ENCODE data around the gene LRRC47.

LRRC47 gene

DNA sequence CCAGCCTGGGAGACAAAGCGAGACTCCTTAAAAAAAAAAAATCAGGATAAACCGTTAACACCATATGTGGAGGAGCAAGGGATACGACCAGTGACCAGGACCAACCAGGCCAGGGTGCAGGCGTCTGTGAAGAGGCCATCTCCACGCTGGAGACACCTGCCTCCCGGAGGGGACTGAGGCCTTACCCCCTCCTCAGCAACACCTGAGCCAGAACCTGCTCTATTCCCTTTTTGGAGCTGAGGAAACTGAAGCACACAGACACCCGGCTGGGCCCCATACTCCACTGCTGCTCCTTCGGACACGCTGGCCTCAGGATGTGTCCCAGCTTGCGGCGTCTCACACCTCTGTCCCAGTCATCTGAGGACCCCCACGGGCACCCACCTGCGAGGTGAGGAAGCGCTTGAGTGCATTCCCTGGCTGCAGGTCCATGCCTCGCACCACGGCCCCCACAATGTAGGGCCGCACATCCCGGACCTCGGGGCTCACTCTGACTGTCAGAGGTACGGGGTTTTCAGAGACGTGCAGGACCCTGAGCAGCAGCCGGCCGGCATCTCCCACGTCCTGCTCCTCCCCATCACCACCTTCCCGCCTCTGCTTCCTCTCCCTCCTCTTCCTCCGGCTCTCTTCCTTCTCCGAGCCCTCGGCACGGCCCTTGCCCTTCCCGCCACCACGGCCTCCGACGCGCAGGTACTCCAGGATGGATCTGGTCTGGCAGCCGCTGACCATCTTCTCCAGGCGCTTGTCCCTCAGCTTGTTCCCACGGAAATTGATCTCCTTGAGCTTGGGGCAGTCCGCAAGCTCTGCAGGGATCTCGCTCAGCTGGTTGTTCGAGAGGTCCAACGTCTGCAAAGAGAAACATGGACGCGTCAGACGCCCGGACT lies 9.6 kb downstream of the LRRC47 start:
- intact Hi-C loops (cut with micrococcal nuclease) = no loop called here
- Mint-ChIP-seq H3K4me3 (no peak overlapping the region), H3K27me3 (no peaks in the 10 kb centered on the region), H3K27ac (no peak overlapping the region), H3K4me1 (ENCODE audit: low read depth) (peaks cover 33% of the 10 kb centered on the region), H3K36me3 (ENCODE audit: low read depth) (peaks cover 90% of the 10 kb centered on the region), H3K9me3 (no peaks in the 10 kb centered on the region)

DNA sequence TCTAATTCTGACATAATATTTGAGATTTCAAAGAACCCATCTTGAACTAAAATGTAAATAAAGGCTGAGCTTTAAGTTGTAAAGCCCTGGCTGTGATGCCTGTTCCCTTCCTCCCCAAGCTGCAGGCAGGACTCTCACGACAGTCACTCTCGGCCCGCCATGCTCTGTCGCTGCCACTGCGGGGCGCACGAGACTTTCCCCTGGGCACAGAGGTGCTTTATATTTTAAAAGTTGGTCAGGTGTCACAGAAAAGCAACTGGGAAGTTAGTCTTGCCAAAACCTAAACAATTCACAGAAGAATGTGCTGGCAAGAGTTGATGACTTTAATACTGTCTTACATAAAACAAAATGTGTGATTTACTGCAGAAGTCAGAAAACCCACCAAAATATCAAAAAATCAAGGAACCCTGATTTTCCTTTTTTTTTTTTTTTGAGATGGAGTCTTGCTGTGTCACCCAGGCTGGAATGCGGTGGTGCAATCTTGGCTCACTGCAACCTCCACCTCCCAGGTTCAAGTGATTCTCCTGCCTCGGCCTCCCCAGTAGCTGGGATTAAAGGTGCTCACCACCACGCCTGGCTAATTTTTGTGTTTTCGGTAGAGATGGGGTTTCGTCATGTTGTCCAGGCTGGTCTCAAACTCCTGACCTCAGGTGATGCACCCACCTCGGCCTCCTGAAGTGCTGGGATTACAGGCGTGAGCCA lies 10.7 kb downstream of the LRRC47 start:
- Mint-ChIP-seq H3K4me1 (ENCODE audit: low read depth) (peaks cover 24% of the 10 kb centered on the region), H3K4me3 (no peak overlapping the region), H3K27me3 (no peaks in the 10 kb centered on the region), H3K27ac (no peak overlapping the region), H3K9me3 (no peaks in the 10 kb centered on the region), H3K36me3 (ENCODE audit: low read depth) (peaks cover 90% of the 10 kb centered on the region)
- intact Hi-C loops (cut with micrococcal nuclease) = no loop called here

DNA sequence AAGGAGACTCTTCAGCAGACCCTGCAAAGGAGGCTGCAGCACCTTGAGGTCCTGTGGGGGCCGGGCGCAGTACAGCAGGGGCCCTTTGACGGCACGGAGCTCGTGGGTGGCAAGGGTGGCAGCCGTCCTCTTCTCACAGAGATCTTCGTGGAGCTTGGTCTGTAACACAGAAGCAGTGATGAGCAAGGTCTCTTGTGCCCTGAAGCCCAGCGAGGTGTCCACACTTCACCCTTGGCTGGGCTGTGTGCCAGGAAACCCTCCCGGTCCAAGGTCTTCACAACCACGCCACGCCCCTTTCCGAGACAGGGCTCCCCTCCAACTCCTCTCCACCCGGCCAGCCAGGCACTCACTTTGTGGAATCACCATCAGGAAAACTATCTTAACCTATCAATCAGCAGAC lies 11.3 kb downstream of the LRRC47 start:
- Mint-ChIP-seq H3K9me3 (no peaks in the 10 kb centered on the region), H3K4me1 (ENCODE audit: low read depth) (peaks cover 18% of the 10 kb centered on the region), H3K4me3 (no peak overlapping the region), H3K27me3 (no peaks in the 10 kb centered on the region), H3K27ac (no peak overlapping the region), H3K36me3 (ENCODE audit: low read depth) (peaks cover 90% of the 10 kb centered on the region)
- intact Hi-C loops (cut with micrococcal nuclease) = no loop called here

DNA sequence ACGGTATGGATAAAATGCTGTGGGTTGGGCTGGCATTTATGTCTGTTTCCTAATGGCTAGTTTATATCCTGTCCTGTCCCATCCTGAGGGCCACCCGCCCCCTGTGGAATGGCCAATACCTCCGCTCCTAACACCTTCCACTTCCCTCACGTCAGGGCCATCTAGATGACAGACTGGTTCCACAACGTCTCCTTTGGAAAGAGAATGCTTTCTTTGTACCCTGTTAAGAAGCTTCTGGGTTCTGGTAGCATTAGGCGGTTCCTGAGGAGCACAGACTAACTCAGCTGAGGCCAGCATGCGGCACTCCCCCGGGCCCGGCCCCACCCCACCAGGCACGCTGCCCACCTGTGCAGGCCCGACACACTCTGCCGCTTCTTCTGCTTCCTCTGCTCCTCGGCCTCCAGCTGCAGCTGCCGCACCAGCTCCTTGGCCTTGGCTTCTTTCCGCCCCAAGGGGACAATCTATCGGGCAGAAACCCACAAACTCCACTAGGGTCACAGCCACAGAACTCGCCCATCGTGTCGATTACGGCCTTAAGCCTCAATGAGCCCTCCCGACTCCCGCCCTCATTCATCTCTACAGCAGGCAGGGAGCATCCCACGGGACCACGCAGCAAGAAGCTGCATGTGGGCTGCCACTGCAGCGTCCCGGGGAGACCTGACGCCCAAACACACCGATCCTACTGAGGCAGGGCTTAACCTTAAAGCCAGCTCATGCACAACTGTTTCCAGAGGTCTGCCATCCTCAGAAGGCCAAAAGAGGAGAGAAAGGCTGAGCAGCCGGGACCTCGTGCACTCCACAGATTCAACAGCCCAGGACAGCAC lies 12.4 kb downstream of the LRRC47 start:
- no peaks in the 10 kb centered on the region for H3K27me3 Mint-ChIP-seq
- no peak overlapping the region for H3K4me3 Mint-ChIP-seq
- peaks cover 16% of the 10 kb centered on the region for H3K4me1 Mint-ChIP-seq (ENCODE audit: low read depth)
- no peaks in the 10 kb centered on the region for H3K9me3 Mint-ChIP-seq
- intact Hi-C loops (cut with micrococcal nuclease) = no loop called here
- no peak overlapping the region for H3K27ac Mint-ChIP-seq
- H3K36me3 Mint-ChIP-seq (ENCODE audit: low read depth) = peaks cover 92% of the 10 kb centered on the region

DNA sequence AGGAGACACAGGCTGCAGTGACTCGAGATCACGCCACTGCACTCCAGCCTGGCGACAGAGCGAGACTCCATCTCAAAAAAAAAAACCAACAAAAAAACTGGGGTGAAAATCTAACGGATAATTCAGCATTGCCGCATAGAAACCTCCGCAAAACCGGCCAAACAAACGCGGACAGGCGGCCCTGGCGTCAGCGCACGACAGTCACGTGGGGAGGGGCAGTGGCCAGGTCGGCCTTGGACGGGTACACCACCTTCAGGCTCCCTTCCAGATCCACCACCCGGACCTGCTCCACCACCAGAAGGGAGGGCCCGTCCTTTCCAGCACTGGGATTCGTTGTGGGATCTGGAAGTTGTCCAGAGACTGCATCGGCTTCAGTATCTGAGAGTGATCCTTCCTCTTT lies 15.4 kb downstream of the LRRC47 start:
- H3K36me3 Mint-ChIP-seq (ENCODE audit: low read depth) = peaks cover 79% of the 10 kb centered on the region
- peaks cover 22% of the 10 kb centered on the region for H3K4me1 Mint-ChIP-seq (ENCODE audit: low read depth)
- H3K27me3 Mint-ChIP-seq = no peaks in the 10 kb centered on the region
- intact Hi-C loops (cut with micrococcal nuclease) = no loop called here
- H3K9me3 Mint-ChIP-seq = no peaks in the 10 kb centered on the region
- no peak overlapping the region for H3K4me3 Mint-ChIP-seq
- H3K27ac Mint-ChIP-seq = no peak overlapping the region

DNA sequence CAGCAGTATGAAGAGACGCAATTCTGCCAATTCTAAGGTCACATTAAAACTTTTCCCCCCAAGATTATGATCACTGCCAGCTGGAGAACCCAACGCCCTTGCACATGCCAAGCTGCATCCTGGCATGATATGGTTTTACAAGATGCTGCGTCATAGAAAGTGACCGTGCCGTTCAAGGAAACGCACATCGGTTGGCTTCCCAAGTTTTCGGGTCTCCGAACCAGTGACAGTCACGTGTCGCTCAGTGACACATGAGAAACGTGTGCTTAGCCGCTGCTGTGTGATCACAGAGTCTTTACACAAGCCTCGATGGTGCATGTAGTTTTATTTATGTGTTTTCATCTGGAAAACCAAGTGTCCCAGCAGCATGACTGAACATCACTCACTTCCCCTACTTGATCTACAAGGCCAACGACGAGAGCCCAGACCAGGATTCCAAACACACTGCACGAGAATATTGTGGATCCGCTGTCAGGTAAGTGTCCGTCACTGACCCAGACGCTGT lies 16.3 kb downstream of the LRRC47 start:
- H3K4me3 Mint-ChIP-seq = no peak overlapping the region
- H3K36me3 Mint-ChIP-seq (ENCODE audit: low read depth) = peaks cover 69% of the 10 kb centered on the region
- H3K4me1 Mint-ChIP-seq (ENCODE audit: low read depth) = peaks cover 31% of the 10 kb centered on the region
- H3K27ac Mint-ChIP-seq = no peak overlapping the region
- H3K27me3 Mint-ChIP-seq = no peaks in the 10 kb centered on the region
- intact Hi-C loops (cut with micrococcal nuclease) = no loop called here
- H3K9me3 Mint-ChIP-seq = no peaks in the 10 kb centered on the region

DNA sequence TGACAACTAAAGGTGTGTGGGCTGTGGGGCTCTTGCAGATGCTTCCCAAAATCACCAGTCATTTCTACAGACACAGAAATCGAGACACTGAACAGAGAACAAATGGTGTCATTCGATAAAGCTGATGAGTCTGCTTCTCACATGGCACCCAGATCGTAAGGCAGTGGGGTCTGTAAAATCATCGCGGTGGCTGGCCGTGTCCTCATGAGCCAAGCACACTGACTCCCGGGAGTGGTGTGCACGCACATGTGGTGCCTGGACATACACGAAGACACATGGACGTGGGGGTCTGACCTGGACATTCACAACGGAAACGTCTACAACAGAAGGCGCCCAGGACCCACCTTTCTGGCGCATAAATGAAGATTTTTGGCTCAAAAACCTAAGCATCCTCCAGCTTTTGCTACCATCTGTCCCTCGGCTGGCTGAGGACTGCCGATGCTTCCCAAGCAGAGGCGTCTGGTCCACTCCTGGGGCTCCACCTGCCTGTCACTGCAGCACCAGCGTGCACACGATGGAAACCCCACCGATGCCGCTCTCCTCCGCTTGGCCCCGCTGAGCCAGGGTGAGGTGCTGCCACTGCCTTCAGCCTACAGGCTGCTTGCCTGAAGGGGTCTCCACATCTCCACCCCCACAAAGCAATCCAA lies 16.9 kb downstream of the LRRC47 start:
- no peaks in the 10 kb centered on the region for H3K9me3 Mint-ChIP-seq
- no peak overlapping the region for H3K27ac Mint-ChIP-seq
- intact Hi-C loops (cut with micrococcal nuclease) = no loop called here
- peaks cover 64% of the 10 kb centered on the region for H3K36me3 Mint-ChIP-seq (ENCODE audit: low read depth)
- H3K4me1 Mint-ChIP-seq (ENCODE audit: low read depth) = peaks cover 33% of the 10 kb centered on the region
- H3K27me3 Mint-ChIP-seq = peaks cover 2% of the 10 kb centered on the region
- H3K4me3 Mint-ChIP-seq = no peak overlapping the region

DNA sequence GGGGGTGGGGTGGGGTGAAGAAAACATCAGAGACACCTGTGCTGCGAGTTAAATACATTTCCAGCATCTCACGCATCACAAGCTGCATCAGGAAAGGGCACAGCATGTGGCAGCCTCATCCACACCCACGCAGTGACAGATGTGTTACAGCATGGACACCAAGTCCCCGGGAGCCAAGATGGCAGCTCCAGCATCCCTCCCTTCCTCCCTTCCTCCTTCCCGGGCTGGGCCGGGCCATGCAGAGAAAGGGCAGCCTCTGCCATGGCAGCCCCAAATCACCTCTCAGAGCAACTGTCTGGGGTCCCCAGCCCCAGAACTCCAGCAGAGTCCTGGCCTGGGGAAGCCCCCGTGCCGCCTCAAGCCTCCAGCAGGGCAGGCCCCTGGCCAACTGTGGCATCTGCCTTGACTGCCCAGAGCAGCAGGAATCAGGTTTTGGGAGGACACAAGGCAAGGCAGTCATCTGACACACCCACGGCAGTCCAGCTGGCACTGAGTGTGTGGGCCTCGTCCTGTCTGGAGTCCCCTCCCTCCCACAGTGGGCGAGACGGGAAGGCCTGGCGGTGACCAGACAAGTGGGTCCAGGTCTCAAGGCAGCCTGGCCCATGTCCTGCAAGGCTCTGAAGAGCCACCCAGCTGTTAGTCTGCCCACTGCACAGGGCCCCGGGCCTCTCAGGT lies 17.6 kb downstream of the LRRC47 start:
- Mint-ChIP-seq H3K36me3 (ENCODE audit: low read depth) (peaks cover 57% of the 10 kb centered on the region), H3K4me3 (no peak overlapping the region), H3K4me1 (ENCODE audit: low read depth) (peaks cover 33% of the 10 kb centered on the region), H3K9me3 (no peaks in the 10 kb centered on the region), H3K27me3 (peaks cover 3% of the 10 kb centered on the region), H3K27ac (no peak overlapping the region)
- intact Hi-C loops (cut with micrococcal nuclease) = no loop called here

DNA sequence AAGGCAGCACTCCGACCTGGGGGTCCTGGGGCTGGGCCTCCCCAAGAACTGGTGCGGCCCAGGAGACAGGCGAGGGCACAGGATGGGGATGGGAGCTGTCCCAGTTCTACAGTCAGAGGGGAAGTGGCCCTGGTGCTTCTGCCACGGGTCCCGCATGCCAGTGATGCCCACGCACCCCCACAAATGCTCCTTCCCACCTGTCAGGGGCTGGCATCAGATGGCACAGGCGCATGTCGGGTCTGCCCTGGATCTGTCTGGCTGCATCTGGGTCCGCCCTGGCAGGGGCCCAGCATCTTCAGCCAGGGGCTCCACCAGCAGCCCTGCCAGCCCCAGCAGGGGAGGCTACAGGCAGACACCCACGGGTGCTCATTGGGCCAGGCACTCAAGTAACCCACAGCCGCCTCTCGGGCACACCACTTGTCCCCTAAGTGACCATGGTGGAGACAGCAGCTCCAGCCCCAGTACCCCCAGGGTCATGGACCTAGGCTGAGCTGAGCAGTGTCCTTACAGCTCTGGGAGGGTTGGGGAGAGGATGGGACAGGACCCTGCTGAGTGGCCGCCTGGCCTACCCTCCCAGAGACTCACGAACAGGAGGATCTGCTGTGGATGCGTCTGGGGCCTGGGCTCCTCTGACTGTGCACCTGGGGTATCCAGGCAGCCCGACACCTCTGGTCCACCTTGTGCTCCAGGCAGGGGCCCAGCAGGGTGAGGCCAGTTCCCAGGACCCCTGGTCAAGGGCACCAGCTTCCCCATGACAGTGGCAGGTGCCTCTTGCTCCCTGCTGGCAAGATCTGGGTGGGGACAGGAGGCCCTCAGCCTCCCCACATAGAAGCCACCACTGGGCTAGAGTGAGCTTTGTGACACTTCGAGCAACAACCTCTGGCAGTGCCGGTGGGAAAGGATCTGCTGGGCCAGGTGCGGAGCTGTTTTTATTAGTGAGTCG lies 18.4 kb downstream of the LRRC47 start:
- H3K9me3 Mint-ChIP-seq = no peaks in the 10 kb centered on the region
- H3K36me3 Mint-ChIP-seq (ENCODE audit: low read depth) = peaks cover 49% of the 10 kb centered on the region
- no peak overlapping the region for H3K27ac Mint-ChIP-seq
- peaks cover 38% of the 10 kb centered on the region for H3K4me1 Mint-ChIP-seq (ENCODE audit: low read depth)
- H3K4me3 Mint-ChIP-seq = no peak overlapping the region
- H3K27me3 Mint-ChIP-seq = peaks cover 10% of the 10 kb centered on the region
- intact Hi-C loops (cut with micrococcal nuclease) = no loop called here

DNA sequence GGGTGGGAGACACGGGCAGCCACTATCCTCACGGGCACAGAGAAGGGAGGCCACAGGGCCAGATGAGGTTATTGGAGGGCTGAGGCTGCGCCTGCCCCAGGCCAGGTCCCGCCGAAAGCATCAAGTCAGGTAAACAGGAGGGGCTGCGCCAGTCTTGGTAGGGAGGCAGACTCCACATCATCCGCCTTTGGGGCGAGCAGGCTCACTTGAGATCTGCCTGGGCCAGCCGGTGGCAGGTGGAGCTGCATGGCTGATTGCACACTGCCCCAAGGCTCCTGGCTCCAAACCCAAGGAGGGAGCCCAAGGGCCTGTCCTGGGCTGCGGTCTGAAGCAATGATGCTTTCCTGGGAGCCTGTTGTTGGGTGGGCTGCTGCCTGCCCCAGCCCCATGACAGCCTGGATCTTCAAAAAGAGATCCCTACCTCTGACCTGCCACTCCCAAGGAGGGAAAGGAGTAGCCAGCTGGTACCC lies 19.2 kb downstream of the LRRC47 start:
- intact Hi-C loops (cut with micrococcal nuclease) = no loop called here
- Mint-ChIP-seq H3K4me3 (no peak overlapping the region), H3K36me3 (ENCODE audit: low read depth) (peaks cover 41% of the 10 kb centered on the region), H3K27me3 (peaks cover 12% of the 10 kb centered on the region), H3K4me1 (ENCODE audit: low read depth) (peaks cover 39% of the 10 kb centered on the region), H3K9me3 (no peaks in the 10 kb centered on the region), H3K27ac (no peak overlapping the region)

DNA sequence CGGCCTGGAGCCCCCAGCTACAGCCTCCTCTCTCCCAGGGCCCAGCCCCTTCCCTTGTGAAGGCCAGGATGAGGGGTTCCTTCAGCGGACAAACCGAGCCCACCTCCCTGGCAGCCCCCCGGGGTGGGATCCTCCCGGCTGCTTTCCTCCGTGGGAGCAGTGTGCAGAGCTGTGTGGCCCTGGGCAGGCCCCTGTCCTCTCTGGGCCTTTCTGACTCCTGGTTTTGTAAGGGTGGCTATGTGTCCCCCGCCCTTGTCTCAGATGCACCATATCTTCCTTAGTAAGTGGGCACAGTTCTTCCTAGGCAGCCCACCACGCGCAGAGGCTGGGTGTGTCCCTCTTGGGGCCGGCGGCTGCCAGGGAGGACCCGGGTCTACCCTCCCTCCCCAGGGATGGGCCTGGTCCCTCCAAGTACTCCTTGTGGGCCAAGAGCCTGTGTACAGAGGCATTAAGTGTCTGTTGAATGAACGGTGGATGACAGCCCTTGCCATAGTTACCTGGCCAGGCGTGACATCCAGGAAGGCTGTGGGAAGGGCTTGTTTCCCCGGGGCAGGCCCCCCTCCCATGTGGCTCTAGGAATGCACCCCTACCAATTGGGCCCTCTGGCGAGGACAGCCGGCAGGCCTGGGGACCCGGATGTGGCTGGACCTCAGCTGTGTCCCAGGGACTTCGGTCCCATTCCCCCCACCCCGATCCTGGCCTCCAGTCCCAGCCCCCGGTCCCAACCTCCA lies 19.9 kb downstream of the LRRC47 start:
- H3K4me3 Mint-ChIP-seq = no peak overlapping the region
- peak overlapping the region; percentile 12 for H3K27ac Mint-ChIP-seq
- peaks cover 45% of the 10 kb centered on the region for H3K4me1 Mint-ChIP-seq (ENCODE audit: low read depth)
- H3K36me3 Mint-ChIP-seq (ENCODE audit: low read depth) = peaks cover 34% of the 10 kb centered on the region
- intact Hi-C loops (cut with micrococcal nuclease) = no loop called here
- H3K27me3 Mint-ChIP-seq = peaks cover 19% of the 10 kb centered on the region
- no peaks in the 10 kb centered on the region for H3K9me3 Mint-ChIP-seq
